Measurements from ENCODE around the gene PYROXD2.
"Not testable (repeated sequence)": the region's sequence is repeated elsewhere in the genome, so short reads cannot be mapped to it uniquely, and the experiment has no call there.

Gene PYROXD2

GRCh38 chr10:98390406-98390805 is 24.6 kb downstream of the PYROXD2 start:
- no peak for DNase-seq (ENCODE audit: low spot score)

DNA sequence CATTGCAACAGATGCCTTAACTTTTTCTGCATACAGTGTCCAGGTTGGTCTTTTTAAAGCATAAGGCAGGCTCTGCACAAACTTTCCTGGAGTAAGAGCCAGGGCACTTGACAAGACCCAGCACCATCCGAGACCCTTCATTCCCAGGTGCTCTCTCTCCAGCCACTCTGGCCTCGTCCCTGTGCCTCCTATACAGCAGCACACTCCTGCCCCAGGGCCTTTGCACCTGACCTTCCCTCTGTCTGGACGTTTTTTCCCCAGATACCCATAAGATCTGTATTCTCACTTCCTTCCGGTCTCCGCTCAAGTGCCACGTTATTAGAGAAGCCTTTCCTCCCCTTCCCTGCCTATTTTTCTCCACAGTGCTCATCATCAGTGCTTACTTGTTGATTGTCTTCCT is 25.6 kb downstream of the PYROXD2 start:
- no peak for DNase-seq (ENCODE audit: low spot score)

- no peak for DNase-seq (ENCODE audit: low spot score)
Measured at GRCh38 chr10:98388101-98388655, 26.8 kb downstream of the PYROXD2 start.

- DNase-seq (ENCODE audit: low spot score), result no peak
Measured at GRCh38 chr10:98384531-98385133, 30.4 kb downstream of the PYROXD2 start.

DNA sequence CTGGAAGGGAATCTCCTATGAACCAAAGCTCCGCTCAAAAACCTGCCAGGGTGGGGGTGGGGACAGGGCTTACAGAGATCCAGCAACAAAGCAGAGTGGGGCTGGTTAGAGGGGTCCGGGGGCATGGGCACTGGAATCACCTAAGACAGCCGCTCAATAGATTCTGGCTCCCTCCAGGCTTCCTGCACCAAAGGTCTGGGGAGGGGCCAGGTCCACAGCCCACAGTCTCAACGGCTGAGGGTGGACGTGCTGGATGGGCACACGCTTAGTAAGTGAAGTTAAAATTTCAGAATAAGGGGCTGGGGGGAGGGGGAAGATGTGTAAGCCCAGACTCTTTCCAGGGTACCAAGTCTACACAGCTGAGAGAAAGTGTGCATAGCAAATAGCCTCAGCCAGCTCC is 31.1 kb downstream of the PYROXD2 start:
- DNase-seq (ENCODE audit: low spot score), result no peak

DNA sequence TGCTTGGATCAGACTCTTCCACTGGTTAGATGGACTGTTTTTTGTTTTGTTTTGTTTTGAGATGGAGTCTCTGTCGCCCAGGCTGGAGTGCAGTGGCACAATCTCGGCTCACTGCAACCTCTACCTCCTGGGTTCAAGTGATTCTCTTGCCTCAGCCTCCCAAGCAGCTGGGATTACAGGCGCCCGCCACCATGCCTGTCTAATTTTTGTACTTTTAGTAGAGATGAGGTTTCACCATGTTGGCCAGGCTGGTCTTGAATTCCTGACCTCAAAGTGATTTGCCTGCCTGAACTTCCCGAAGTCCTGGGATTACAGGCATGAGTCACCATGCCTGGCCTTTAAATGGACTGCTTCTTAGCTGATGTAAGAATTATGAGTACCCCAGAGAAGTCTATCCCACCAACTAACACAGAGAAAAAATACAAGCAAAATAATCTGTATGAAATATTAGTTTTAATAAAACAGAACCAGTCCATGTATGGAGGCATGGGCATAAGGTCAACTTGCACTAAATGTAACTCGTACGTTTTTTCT is 31.8 kb downstream of the PYROXD2 start:
- not testable (repeated sequence) for DNase-seq (ENCODE audit: low spot score)

- no peak for DNase-seq (ENCODE audit: low spot score)
Measured at GRCh38 chr10:98382691-98383101, 32.3 kb downstream of the PYROXD2 start.

DNA sequence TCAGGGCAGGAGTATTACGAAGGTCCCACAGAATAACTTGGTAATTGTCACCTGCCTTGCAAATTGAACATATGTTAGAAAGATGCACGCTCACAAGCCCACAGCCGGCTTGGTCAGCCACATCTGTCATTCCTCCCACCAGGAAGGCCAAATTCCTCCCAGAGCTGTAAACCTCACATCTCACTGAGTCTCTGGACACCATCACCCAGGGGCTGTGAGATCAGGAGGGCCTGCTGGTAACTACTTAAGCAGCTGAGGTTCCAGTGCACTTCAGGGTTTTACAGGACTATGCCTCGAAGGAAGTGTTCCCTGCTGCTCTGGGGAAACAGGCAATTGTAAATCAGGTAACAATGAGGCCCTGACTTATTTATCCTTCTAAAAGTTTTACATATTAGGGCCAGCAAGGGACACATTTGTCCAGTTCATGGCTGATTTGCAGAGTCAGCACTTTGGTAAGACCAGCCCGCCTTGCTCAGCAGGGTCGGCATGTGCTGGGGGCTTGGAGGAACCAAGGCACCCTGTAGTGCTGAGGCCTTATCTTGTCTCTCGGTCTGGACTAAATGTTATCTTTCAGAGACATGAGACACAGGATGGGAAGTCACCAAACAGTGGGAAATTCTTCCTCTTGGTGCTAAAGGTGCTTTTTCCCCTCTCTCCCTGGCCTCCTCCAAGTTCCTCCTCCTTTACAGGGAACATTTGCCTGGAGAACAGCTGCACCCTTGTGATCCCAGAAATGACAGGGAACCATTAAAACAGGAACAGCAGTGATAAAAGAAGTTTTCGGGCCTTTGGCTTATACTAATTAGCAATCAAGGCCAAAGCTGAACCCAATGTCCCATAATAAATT is 34.3 kb downstream of the PYROXD2 start:
- no peak for DNase-seq (ENCODE audit: low spot score)

DNA sequence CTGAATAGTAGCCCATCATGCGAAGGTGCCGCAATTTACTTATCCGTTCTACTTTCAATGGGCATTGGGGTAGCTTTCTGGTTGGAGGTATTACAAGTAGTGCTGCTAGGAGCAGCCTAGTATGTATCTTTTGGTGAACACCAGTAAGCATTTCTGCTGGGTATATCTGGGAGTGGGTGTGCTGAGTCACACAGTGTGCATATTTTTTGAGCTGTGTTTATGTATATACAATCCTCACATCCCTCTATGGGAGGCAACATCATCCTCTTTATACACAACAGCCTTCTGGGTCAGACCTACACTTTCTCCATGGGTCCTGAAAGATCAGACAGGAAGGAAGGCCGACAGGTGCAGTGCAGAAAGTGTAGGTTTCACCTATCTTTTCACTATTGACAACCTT is 36.3 kb downstream of the PYROXD2 start:
- no peak for DNase-seq (ENCODE audit: low spot score)

GRCh38 chr10:98377536-98377935 is 37.4 kb downstream of the PYROXD2 start:
- DNase-seq (ENCODE audit: low spot score), result no peak

DNA sequence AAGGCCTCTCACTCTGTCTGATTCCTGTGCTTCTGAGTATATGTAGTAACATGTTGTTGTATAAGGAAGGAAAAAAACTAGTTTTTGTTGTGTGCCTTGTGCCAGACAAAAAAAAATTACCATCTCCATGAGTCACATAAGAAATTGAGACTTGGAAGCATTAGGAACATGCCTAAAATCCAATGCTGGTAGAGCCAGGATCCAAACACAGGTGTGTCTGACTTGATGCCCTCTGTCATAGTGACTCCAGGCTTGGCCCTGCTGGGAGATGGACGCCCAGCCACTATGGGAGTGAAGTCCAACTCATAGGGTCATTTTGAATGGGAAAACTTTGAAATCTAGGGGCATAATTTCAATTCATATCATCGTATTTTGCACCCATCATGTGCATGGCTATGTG is 38.0 kb downstream of the PYROXD2 start:
- no peak for DNase-seq (ENCODE audit: low spot score)

DNA sequence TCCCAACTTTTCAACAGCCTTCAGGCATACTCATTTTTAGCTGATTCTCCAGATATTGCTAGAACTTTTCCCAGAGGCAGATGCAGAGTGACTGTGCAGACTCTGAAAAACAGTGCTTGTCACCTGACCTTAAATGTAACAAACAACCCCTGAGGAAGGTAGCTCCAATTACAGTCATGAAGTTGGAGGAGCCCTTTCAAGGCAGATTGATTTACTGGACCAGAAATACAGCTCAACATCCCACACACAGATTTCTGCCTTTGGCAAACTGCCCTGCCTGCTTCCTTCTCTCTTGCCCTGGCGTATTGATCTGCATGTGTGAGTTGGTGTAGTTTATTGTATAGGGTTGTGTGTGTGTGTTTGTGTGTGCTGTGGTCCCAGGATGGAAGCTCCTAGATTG is 38.5 kb downstream of the PYROXD2 start:
- no peak for DNase-seq (ENCODE audit: low spot score)

- no peak for DNase-seq (ENCODE audit: low spot score)
Measured at GRCh38 chr10:98374217-98374985, 40.6 kb downstream of the PYROXD2 start.

GRCh38 chr10:98373260-98374040 is 41.5 kb downstream of the PYROXD2 start:
- no peak for DNase-seq (ENCODE audit: low spot score)

- DNase-seq (ENCODE audit: low spot score), result no peak
Measured at GRCh38 chr10:98370831-98371820, 43.9 kb downstream of the PYROXD2 start.

GRCh38 chr10:98369801-98370200 is 45.2 kb downstream of the PYROXD2 start:
- DNase-seq (ENCODE audit: low spot score), result no peak

DNA sequence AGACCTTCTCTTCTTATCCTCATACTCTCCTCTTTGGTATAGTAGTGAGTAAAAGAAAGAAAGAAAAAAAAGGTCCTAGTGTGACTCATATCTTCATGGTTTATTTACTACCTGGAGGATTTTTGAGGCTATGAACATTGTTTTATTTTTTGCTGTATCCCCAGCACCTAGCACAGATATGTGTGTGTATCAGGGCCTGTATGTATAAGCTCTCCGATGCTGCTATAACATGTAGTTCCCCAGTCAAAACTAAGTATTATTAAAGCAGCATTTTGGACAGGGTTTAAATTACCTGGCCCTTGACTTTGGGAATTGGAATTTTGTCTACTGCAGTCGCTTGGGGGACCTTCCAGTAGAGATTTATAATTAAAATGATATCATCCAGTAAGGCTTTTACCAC is 46.3 kb downstream of the PYROXD2 start:
- DNase-seq (ENCODE audit: low spot score), result no peak

DNA sequence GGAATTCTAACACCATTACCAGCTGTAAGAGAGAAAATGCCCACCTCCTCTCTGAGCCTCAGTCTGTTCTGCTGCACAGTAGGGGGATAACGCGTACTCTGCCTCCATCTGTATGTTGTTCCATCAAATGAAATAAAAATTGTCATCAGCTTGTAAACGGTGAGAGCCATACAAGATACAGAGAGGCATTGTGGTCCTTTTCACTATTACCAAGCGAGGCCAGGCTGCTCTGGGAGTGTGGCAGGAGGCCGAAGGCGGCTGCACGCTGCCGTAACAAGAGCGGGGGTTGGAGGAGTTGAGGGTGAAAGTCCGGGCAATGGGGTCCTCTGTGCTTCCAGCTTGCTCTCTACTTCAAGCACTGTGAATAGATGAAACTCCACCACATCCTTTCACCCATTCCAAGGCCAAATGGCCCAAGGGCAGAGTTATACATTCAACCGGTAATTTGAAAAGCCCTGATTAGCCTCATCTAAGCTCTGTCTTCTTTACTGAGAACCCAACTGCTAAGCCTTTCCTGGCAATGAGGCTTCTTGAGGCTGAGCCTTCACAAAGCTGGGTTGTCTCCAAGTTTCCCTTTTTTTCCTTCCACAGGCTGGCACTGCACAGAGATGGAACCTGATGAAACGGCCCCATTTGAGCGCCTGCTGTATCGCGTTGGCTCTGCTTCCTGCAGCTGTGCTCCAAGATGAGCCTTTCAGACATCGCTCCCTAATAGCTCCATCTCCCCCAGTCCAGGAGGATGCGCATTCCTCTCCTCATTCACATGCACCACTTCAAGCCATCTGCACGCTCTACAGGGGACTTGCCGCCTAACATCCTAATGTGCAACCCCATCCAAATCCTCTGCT is 47.2 kb downstream of the PYROXD2 start:
- DNase-seq (ENCODE audit: low spot score), result no peak

DNA sequence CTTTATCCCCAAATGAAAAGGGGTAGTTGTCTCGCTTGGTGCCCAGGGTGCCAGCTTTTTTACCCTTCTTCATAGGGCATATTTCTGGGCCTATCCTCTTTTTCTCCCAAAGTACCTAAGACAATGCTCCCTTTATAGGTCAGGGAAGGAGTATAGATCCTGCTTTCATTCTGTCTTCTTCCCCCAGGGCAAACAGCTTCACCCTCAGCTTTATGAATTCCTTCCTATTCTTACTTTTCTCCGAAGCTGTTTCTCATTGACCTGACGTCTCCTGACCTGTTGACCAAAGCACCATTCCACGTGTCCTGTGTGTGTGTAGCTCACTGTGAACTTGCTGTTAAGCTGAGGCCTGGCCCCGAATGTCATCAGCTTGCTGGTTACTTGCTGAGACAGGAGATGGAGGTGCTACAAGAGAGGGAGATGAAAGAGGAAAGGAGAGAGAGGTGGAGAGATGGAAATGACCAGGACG is 48.9 kb downstream of the PYROXD2 start:
- DNase-seq (ENCODE audit: low spot score), result no peak
